T47D (cell line): ENCODE measurements around the gene SFXN2.
"Not testable (repeated sequence)": the region's sequence is repeated elsewhere in the genome, so short reads cannot be mapped to it uniquely, and the experiment has no call there.

Source experiments
- DNase-seq, 2 experiments: peaks; one replicate each; pipeline versions ENCODE4 v3.0.0 to v3.0.0-alpha.2; 2011 to 2012; ENCODE audit warnings: low read depth in 1 of 2, low spot score in 1 of 2
- JUND ChIP-seq: IDR thresholded peaks from 2 replicates; pipeline ENCODE4 v1.6.1; 2012; ENCODE audit warnings: low read depth
- in situ Hi-C: cut with HindIII; loops from 2 replicates; pipeline ENCODE4 v1.10.0; 2016; ENCODE audit warnings: low sequenced_read_pairs, low pct_unique_long_range_greater_than_20kb

The SFXN2 gene, protein sequence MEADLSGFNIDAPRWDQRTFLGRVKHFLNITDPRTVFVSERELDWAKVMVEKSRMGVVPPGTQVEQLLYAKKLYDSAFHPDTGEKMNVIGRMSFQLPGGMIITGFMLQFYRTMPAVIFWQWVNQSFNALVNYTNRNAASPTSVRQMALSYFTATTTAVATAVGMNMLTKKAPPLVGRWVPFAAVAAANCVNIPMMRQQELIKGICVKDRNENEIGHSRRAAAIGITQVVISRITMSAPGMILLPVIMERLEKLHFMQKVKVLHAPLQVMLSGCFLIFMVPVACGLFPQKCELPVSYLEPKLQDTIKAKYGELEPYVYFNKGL

DNA sequence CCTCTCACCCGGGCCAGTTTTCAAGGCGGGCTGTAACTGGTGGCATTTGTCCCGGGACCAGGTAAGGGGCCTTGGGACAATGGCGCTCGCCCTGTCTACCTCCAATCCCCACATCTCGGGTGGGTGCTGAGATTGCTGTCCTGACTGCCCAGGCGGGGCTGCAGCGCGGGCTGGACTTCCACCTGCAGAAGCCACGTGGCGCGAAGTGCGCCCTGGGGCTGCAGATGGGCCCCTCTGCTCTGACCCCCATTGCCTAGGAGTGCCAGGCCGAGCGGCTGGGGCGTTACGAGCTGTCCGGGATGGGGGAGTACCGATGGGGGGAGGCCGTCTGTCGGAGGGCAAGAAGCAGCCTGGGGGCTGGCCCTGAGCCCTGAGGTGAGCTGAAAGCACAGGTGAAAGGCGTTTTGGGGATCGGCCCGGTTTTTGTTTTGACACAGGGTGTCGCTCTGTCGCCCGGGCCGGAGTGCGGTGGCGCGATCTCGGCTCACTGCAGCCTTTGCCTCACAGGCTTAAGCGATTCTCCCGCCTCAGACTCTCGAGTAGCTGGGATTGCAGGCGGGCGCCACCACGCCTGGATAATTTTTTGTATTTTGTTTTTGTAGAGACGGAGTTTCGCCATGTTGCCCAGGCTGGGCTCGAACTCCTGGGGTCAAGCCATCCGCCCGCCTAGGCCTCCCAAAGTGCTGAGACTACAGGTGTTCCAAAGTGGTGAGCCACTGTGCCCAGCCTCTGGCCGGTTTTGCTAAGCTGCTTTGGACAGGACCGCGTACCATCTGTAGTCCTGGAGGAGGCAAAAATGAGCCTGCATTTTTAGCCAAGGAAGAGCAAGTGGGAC is at the start of gene SFXN2:
Gene SFXN2 (plus strand): TSS at position 16 of the 835 bp plus-strand sequence. CDS start 12,001 bp downstream, outside the sequence.
- no peak for TF ChIP-seq JUND
- peak in 1 of 2 experiments; percentile 74 for DNase-seq
- in situ Hi-C loops: no loop called here

- DNase-seq: no peak
- in situ Hi-C loops: no loop called here
- TF ChIP-seq JUND: no peak
Observed at GRCh38 chr10:102665904-102666509, 48.4 kb upstream of the SFXN2 start.

GRCh38 chr10:102667411-102667810 is 47.0 kb upstream of the SFXN2 start:
- in situ Hi-C loops, DNase-seq: not testable (repeated sequence)

DNA sequence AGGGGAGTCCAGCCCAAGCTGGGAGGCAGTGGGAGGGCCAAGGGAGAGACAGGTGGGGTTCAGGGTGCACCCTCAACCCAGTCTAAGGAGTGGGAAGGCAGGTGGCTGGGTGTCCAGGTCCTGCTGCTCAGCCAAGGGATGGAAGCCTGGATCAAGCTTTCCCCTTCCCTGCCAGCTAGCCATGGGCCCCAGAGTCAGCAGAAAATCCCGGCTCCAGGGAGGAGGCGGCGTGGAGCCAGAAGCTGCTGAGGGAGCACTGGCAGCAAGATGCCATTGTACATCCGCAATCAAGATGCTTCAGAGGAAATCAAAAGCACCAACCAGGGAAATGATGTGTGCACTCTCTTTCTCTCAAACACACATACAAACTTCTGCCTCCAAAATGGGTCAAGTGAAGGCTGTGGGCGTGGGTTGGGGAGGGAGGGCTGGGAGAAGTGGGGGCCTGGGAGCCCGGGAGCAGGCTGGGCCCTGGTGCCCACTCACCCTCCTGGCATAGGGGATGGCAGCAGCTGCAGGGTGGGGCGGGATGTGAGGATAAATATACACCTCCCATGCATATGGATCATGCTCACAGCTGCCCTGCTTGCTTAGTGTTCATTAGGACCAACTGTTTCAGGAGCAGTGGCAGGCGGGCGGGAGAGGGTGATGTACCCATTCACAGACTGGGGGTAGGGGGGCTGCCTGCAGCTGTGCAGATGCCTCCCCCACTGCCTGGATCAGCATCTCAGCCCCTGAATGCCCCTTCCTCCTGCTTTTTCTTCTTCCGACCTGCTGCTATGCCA is 45.9 kb upstream of the SFXN2 start:
- in situ Hi-C loops: no loop called here
- DNase-seq: peak in 1 of 2 experiments; percentile 0
- no peak for TF ChIP-seq JUND

DNA sequence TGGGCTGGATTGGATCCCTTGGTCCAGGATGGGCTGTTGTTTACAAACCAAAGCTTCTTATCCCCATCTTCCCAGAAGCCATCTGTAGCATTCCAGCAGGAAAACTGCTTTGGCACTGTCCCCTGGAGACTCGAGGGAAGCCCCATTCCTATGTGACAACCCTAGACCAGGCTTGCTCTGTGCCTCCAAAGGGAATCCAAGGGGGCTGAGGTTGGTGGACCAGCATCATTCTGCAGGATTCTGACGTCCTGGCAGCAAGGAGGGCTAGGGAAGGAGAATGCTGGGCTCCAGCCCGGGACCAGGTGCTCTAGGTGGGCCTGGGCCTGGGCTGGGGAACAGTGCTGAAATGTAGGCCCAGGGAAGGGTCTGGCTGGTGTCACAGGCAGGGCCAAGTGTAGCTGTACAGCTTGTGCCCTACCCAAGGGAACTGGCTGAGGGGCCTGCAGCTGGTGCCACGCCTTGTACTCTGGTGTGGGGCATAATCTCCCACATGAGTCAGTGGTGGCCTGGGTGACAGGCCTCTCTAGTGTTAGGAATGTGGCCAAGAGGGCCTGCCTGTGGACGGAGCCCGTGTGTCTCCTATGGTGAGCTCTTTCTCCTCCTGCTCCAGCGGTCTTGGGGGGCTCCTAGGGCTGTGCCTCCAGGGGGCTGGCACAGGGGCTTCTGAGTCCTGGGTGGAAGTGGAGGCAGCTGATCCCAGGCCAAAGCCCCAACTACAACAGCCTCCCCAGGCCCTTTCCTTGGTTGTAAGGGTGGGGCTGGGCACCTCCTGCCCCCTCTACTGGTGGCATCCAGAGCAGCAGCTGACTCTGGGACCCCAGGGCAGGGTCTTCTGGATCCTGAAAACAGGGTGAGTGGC is 45.0 kb upstream of the SFXN2 start:
- DNase-seq: peak in 1 of 2 experiments; percentile 2
- TF ChIP-seq JUND: no peak
- in situ Hi-C loops: no loop called here

- no peak for DNase-seq
- in situ Hi-C loops: no loop called here
- no peak for TF ChIP-seq JUND
Observed at GRCh38 chr10:102670065-102670670, 44.3 kb upstream of the SFXN2 start.

GRCh38 chr10:102670871-102671434 is 43.5 kb upstream of the SFXN2 start:
- DNase-seq: no peak

DNA sequence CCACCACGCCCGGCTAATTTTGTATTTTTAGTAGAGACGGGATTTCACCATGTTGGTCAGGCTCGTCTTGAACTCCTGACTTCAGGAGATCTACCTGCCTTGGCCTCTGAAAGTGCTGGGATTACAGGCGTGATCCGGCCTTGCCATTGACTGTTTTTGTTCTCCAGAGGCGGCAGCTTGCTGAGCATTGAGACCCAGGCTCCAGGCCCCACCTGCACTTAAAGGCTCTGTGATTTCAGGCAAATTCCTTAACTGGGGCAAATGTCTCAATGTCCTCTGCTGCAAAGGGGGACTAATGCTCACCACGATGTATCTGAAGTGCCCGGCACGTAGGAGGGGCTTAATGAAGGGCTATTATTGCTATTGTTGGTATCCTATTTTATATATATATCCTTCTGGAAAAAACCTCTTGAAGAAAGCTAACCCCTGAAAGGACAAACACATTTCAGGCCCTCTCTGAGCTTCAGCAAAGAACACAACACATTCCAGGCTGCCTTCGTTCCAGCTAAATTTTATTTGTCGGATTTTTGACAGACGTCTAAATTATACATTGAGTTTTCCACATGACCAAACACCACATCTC is 41.1 kb upstream of the SFXN2 start:
- DNase-seq: no peak
- TF ChIP-seq JUND: no peak
- in situ Hi-C loops: no loop called here

More at GRCh38 chr10:102670871-102671434, 43.5 kb upstream of the SFXN2 start:
- TF ChIP-seq JUND: no peak
- in situ Hi-C loops: no loop called here

DNA sequence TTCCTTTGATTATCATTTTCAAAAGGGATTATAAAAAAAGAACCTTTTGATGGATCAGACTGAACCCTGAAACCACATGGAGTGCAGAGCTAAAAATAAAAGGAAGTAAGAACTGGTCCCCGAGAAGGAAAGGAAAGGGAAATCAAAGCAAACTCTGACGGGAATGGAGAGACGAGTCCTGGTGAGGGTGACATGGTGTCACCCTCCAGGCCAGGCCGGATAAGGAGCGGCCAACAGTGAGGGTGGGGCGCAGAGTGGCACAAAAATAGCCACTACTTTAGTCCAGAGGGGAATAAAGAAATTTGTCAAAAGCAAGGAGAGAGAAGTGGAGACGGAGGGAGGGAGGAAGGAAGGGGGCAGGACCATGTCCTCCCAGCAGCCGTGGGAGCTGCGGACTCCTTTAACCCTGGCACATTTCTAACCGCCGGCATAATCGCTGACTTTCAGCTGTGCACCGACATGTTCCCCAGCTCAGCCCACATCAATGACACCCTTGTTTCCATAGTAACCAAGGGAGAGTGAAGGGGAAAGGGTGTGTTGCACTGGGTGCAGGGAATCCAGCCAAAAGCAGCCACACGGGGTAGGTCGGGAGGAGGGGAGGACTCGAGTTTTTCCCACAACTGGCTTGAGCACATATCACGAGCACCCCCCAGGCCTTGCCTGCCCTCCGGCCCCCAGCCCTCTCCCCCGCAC is 40.5 kb upstream of the SFXN2 start:
- DNase-seq: no peak
- TF ChIP-seq JUND: no peak
- in situ Hi-C loops: no loop called here

- in situ Hi-C loops: no loop called here
- no peak for DNase-seq
- no peak for TF ChIP-seq JUND
Observed at GRCh38 chr10:102674566-102674965, 39.9 kb upstream of the SFXN2 start.
